GM21619 (cell line): ENCODE data around the gene JADE1.

Experiments used
- ATAC-seq: cut with Tn5 transposase; IDR thresholded peaks from one replicate; pipeline ENCODE4 v1.9.1; 2021; ENCODE audit not compliant: unreplicated experiment

The JADE1 gene

DNA sequence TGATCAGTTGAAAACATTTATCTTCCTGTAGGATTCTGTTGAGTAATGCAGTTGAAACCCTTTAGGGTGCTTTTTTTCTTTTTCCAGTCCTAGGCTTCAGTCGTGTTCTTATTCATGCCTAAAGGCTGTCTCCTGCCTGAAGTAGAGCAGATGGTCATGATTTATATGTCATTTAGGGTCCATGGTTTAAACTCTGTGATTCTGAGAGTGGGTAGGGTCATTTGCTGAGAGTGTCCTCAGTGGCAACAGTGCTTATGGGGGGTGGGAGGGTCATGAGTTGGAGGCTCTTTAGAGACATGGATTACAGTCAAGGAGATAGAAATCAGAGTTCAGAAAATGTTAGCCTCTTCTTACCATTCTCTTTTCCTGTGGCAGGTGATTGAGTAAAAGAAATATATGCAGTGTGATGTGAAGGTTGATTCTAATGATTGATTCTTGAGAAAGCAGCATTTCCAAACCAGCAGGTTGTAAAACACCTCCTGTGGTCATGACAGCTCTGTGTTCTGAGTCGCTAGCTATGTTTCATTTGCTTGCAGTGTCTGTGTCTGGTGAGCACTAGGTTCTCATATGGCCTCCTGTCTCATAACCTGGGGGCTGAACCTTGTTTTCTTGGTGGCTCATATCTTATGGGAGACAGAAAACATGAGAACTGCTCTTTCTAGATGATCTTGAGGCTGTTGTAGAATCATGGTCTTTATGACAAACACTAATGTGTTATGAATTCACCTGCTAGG lies 60.4 kb downstream of the JADE1 start:
- no peak for ATAC-seq

DNA sequence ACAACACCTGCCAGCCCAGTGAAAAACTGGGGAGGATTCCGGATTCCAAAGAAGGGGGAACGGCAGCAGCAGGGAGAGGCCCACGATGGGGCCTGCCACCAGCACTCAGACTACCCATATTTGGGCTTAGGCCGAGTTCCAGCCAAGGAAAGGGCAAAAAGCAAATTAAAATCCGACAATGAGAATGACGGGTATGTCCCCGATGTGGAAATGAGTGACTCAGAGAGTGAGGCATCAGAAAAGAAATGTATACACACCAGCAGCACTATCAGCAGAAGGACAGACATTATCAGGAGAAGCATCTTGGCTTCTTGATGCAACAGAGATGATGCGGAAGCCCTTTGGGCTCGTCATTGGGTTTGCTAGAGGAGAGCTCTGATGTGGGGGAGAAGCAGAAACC lies 62.4 kb downstream of the JADE1 start:
- no peak for ATAC-seq

DNA sequence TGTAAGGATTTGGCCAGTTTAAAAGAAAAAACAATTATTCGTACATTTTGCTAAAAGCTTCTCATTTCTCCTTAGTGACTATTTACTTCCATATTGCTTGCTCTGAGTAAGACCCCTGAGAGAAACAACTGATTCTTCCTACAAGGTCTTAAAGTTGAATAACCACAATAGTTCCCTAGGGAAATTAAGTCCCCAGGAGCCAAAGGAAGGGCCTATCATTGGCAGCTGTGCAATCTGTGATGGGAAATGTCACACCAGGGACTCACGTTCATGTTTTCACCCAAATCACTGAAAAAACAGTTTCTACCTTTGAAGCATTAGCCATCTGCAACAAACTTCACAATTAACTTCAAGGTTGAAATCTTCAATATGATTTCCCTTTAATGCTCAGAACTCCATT lies 66.7 kb downstream of the JADE1 start:
- no peak for ATAC-seq

DNA sequence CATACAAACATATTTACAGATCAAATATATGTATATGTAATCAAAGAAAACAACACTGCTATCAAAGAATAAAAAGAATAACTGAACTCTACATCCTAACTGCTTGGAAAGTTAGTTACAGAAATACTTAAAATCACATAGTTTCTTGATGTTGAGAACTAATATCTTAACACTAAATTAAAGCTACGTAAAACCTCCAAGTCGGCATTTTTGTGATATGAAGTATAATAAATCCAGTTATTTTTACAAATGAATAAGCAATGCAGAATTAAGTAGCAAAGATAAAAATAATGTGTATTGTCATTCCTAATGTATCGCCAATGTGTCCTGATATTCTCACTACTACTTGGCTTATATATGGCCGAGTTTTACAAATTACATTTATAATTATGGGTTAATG lies 68.4 kb downstream of the JADE1 start:
- ATAC-seq = no peak

DNA sequence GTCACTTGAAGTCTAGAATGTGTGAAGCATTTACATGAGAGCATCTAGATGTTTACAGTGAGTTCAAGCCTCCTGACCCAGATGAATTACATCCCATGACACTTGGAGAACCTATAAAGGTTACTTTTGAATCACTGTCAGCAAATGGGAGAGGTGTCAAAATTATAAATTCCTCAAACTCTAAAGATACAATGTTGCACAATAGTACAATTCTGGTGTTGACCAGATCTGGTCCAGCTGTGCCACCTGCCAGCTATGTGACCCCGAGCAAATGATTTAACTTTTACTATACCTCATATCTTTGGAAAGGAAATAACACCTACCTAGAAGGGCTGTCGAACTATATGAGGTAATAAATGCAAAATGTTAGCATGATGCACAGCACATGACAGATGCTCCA lies 69.8 kb downstream of the JADE1 start:
- no peak for ATAC-seq

DNA sequence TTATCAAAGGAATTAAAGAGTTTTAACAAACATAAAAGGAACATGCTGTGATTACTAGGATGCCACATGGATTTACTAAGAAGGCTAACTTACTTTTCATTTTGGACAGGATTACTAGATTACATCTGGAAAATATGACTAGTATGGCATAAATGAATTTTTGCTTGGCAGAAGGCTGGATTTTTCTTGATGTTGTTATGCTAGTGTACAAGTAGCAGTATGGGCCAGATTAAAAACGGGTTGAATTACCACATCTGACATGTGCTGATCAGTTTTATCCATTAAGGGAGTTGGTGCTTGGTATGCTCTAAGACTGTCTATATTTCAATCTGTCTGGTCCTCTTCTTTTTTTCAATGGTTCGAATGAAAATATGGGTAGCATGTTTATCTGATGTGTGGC lies 70.5 kb downstream of the JADE1 start:
- no peak for ATAC-seq

DNA sequence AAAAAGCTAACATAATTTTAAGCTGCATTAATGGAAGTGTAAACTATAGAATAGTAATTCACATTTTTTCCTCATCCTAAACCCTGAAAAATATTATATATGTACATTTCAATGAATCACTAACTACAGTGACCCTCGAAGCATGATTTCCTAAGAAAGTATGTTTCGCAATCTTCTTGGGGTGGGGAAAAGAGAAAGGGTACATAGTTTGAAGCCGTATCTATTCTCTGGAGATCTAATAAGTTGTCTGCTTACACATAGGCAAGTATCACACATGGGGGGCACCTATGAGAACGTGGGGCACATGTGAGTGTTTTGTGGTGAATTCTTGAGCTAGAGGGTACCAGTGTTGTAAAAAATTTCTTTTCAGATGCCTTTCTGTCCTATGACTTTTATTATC lies 71.2 kb downstream of the JADE1 start:
- ATAC-seq = no peak

DNA sequence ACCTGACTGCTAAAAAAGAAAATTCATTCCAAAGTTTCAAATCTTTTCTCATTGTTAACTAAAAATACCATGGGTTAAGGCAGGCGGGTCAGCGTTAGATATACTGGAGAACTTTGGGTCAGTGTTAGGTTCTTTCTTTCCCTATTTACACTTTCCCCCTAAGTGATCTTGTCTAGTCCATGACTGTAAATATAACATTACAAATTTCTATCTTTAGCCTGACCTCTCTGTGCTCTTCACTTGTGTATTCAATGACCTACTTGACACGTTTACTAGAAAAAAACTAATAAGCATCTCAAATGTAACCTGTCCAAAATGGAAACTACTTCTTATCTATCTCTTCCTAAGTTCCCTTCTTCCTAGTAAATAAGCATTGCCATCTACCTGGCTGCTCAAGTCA lies 95.3 kb downstream of the JADE1 start:
- no peak for ATAC-seq

DNA sequence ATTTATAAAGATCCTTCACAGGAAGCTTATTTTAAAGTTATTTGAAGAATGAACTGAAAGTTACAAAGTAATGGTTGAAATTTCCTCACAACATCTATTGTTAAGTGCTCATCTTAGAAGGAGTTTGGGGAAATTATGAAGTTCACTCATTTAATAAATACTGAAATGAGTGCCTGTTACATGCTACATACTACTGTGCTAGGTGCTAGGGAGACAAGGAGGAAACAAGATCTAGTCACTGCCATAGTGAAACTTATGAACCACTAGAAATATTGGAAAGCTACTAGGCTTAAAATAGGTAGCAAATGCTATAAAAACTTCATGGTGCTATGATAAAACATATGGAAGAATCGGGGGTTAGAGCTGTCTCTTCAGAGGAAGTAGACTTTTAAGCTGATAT lies 97.1 kb downstream of the JADE1 start:
- no peak for ATAC-seq

DNA sequence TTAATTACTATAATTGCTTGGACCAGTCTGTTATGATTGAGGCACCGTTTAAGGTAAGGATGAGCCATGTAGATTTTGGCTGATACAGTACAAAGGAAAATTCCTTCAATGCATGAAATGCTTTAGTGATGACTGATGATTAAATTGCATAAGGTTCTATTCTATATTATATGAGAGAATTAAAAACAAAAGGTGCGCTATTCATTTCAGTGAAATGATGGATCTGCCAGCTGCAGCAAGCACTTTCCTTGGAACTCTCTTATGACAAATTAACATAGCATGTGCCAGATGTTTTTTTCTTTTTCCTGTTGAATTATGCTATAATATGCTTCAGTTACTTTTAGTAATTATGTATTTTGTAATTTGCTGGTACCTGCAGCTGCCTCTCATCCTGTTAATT lies 98.5 kb downstream of the JADE1 start:
- ATAC-seq = no peak

DNA sequence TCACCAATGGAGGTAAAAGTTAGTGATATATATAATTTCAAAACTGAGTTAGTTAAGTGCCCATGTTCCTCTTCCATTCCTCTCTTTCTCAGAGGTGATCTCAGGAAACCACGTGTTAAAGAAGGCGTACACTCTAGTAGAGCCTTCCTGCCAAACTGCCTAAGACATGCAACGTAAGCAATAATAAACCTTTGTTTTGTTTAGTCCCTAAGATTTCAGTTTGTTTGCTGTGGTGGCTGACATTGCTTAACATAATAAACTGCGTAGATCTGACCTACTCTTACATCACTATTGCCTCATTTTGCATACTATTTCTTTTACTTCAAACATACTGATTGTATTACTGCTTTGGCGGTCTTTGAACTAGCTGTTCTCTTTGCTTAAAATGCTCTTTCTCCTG lies 99.2 kb downstream of the JADE1 start:
- ATAC-seq = no peak

DNA sequence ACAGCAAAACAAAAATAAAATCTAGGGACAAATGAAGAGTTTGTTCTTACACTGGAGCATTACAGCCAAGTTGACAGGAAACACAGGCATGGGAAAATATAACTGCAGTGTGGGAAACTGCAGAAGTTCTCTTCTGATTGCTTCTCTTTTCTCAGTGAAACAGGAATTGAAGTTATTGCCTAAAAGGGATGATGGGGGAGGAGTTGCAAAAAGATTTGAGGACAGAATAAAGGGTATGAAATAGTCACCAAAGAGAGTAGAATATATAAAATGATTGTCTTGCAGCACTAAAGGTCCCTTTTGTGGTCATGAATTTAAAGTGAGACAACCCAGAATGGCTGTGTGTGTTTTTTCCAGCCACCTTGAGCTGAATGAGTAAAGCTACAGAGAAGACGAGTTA lies 103.7 kb downstream of the JADE1 start:
- ATAC-seq = no peak

DNA sequence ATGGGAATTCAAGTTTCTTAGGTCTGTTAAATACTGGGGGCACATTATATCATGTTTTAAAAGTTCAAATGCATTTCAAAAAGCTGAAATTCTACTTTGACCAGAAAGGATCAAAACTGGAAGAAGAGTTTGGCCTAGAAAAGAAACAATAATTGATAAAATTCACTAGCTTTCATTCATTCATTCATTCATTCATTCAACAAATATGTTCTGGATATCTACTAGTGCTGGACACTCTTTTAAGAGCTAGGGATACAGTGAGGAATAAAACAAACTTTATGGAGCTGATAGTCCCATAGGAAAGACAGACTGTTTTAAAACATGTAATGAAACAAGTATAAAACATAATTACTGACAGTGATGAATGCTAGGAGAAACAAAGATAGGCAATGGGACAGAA lies 106.0 kb downstream of the JADE1 start:
- ATAC-seq = no peak

DNA sequence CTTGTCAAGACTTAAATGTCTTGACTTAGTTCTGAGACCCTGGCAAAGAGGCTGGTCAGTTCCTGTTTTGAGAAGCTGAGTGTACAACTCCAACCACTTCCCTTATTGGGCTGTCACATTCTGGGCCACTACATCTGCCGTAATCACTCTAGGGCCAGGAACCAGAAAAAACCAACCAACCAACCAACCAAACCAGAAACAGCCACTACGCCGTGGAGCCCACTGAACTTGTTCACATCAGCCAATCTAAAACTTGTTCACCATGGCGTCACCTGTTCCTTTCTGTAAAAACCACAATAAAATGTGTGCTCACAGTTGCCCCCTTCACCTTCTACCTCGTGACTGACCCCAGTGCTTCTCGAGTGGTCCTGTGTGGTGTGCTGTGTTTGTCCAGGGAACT lies 107.3 kb downstream of the JADE1 start:
- ATAC-seq = peak; percentile 83

DNA sequence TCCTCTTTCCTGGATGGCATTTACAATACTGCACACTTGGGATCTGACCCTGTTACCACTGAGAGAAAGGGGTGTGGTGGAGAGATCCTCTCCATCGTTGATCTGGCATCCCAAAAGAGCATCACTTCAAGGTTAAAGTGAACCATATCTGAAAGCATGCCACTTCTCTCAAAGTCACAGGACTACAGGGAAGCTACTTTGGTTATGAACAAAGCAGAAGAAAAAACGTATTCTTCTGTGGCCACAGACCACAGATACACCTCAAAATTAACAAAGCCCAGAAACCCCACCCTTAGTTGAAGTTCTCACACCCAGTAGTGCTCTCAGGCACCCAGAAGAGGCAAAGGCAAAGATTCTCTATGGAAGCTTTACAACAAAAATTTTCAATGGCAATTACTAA lies 108.3 kb downstream of the JADE1 start:
- peak; percentile 61 for ATAC-seq

DNA sequence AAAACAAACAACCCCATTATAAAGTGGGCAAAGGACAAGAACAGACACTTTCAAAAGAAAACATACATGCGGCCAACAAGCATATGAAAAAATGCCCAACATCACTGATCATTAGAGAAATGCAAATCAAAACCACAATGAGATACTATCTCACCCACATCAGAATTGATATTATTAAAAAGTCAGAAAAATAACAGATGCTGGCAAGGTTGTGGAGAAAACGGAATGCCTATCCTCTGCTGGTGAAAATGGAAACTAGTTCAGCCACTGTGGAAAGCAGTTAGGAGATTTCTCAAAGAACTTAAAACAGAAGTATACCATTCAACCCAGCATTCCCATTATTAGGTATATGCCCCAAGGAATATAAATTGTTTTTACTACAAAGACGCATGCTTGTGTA lies 112.5 kb downstream of the JADE1 start:
- ATAC-seq = no peak
